ENCODE results near the gene CARS1.
"Not testable (repeated sequence)": the region's sequence is repeated elsewhere in the genome, so short reads cannot be mapped to it uniquely, and the experiment has no call there.

The CARS1 gene

GRCh38 chr11:3063876-3064275, 6.7 kb upstream of the CARS1 start:
- in situ Hi-C loops (cut with HindIII; ENCODE audit: low sequenced_read_pairs): not testable (repeated sequence)

- in situ Hi-C loops (cut with HindIII; ENCODE audit: low sequenced_read_pairs): not testable (repeated sequence)
Observed at GRCh38 chr11:3063432-3063831, 6.2 kb upstream of the CARS1 start.

- in situ Hi-C loops (cut with HindIII; ENCODE audit: low sequenced_read_pairs): no loop called here
Observed at GRCh38 chr11:3060436-3061025, 3.3 kb upstream of the CARS1 start.

GRCh38 chr11:3058753-3059664, 1.8 kb upstream of the CARS1 start:
- in situ Hi-C loops (cut with HindIII; ENCODE audit: low sequenced_read_pairs): no loop called here

GRCh38 chr11:3056296-3057068, 741 bp downstream of the CARS1 start:
- in situ Hi-C loops (cut with HindIII; ENCODE audit: low sequenced_read_pairs): no loop called here

GRCh38 chr11:3055891-3056290, 1.3 kb downstream of the CARS1 start:
- in situ Hi-C loops (cut with HindIII; ENCODE audit: low sequenced_read_pairs): no loop called here

- in situ Hi-C loops (cut with HindIII; ENCODE audit: low sequenced_read_pairs): no loop called here
Observed at GRCh38 chr11:3052567-3052966, 4.7 kb downstream of the CARS1 start.

- in situ Hi-C loops (cut with HindIII; ENCODE audit: low sequenced_read_pairs): no loop called here
Observed at GRCh38 chr11:3052109-3052479, 5.1 kb downstream of the CARS1 start.

- in situ Hi-C loops (cut with HindIII; ENCODE audit: low sequenced_read_pairs): no loop called here
Observed at GRCh38 chr11:3051196-3052108, 5.8 kb downstream of the CARS1 start.

GRCh38 chr11:3050386-3051195, 6.6 kb downstream of the CARS1 start:
- in situ Hi-C loops (cut with HindIII; ENCODE audit: low sequenced_read_pairs): no loop called here

GRCh38 chr11:3049430-3050243, 7.6 kb downstream of the CARS1 start:
- in situ Hi-C loops (cut with HindIII; ENCODE audit: low sequenced_read_pairs): no loop called here

- in situ Hi-C loops (cut with HindIII; ENCODE audit: low sequenced_read_pairs): no loop called here
Observed at GRCh38 chr11:3047637-3048036, 9.6 kb downstream of the CARS1 start.

- in situ Hi-C loops (cut with HindIII; ENCODE audit: low sequenced_read_pairs): no loop called here
Observed at GRCh38 chr11:3046641-3047040, 10.6 kb downstream of the CARS1 start.

- in situ Hi-C loops (cut with HindIII; ENCODE audit: low sequenced_read_pairs): no loop called here
Observed at GRCh38 chr11:3046190-3046589, 11.0 kb downstream of the CARS1 start.

GRCh38 chr11:3044915-3045314, 12.3 kb downstream of the CARS1 start:
- in situ Hi-C loops (cut with HindIII; ENCODE audit: low sequenced_read_pairs): no loop called here

- in situ Hi-C loops (cut with HindIII; ENCODE audit: low sequenced_read_pairs): no loop called here
Observed at GRCh38 chr11:3044004-3044403, 13.2 kb downstream of the CARS1 start.

- in situ Hi-C loops (cut with HindIII; ENCODE audit: low sequenced_read_pairs): no loop called here
Observed at GRCh38 chr11:3043315-3043871, 13.8 kb downstream of the CARS1 start.

GRCh38 chr11:3042496-3043314, 14.5 kb downstream of the CARS1 start:
- in situ Hi-C loops (cut with HindIII; ENCODE audit: low sequenced_read_pairs): no loop called here

Data from DLD1 (cell line).